Endothelial cell of hepatic sinusoid (primary cell): ENCODE results near the gene SIT1.
"Not testable (repeated sequence)": the region's sequence is repeated elsewhere in the genome, so short reads cannot be mapped to it uniquely, and the experiment has no call there.

Experiments used
- in situ Hi-C: cut with HindIII; loops from 2 replicates; pipeline ENCODE4 v1.10.0; 2017; ENCODE audit warnings: low sequenced_read_pairs

The SIT1 gene

GRCh38 chr9:35639225-35639624 lies 11.5 kb downstream of the SIT1 start:
- in situ Hi-C loops, result not testable (repeated sequence)

DNA sequence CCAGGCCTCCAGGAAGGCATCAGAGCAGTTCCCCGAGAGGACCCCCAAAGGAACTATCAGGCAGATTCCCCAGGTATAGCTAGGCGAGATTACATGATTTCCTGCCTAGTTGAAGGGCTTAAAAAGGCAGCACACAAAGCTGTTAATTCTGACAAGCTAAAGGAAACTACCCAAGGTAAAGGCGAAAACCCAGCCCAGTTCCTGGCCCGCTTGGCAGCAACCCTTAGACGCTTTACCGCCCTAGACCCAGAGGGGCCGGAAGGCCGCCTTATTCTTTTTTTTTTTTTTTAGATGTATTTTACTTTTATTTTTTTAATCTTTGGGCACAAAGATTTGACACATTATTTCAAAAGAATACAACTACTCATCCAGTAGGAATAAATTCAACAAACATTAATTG lies 12.0 kb downstream of the SIT1 start:
- in situ Hi-C loops, result not testable (repeated sequence)

DNA sequence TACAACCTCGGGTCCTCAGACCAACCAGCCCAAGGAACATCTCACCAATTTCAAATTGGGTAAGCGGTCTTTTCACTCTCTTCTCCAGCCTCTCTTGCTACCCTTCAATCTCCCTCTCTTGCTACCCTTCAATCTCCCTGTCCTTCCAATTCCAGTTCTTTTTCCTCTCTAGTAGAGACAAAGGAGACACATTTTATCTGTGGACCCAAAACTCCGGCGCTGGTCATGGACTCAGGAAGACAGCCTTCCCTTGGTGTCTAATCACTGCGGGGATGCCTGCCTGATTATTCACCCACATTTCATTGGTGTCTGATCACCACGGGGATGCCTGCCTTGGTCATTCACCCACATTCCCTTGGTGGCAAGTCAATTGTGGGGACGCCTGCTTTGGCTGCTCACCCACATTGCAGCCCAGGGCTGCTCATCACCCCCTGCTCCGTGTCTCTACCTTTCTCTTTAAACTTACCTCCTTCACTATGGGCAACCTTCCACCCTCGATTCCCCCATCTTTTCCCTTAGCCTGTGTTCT lies 13.2 kb downstream of the SIT1 start:
- in situ Hi-C loops, result not testable (repeated sequence)

GRCh38 chr9:35636877-35637246 lies 13.9 kb downstream of the SIT1 start:
- in situ Hi-C loops, result not testable (repeated sequence)

DNA sequence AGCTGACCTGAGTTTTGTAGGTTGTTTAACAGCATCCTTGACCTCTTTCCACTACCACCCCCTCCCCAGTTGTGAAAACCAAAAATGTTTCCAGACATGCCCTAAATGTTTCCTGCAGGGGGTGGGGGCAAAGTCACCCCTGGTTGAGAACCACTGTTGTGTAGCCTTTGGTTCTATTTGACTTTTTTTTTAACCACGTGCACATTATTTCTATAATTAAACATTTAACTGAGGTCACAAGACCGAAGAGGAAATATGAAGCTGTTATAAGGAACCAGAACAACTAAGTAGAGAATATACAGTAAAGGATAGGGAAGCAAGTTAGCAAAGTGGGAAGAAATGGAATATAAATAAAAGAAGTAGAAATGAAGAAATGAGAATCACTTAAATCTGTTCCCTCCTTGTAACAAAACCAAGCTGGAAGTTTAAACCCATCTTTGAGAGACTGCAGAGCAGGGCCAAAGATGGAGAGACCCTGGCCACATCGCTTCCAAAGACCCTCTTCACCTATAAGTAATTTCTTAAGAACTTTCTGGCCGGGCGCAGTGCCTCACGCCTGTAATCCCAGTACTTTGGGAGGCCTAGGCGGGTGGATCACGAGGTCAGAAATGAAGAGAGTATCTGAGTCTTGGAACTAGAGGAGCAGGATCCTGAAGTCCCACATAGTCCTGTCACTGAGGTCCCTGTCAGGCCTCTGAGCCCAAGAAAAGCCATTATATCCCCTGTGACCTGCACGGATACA lies 14.4 kb downstream of the SIT1 start:
- in situ Hi-C loops, result no loop called here

GRCh38 chr9:35635730-35636129 lies 15.0 kb downstream of the SIT1 start:
- in situ Hi-C loops, result no loop called here

- in situ Hi-C loops, result loop anchor here (5.0 kb wide), 2 partner anchors 53 to 77 kb away; no protein-coding TSS in a partner anchor
Measured at GRCh38 chr9:35629597-35629996, 21.1 kb downstream of the SIT1 start.

DNA sequence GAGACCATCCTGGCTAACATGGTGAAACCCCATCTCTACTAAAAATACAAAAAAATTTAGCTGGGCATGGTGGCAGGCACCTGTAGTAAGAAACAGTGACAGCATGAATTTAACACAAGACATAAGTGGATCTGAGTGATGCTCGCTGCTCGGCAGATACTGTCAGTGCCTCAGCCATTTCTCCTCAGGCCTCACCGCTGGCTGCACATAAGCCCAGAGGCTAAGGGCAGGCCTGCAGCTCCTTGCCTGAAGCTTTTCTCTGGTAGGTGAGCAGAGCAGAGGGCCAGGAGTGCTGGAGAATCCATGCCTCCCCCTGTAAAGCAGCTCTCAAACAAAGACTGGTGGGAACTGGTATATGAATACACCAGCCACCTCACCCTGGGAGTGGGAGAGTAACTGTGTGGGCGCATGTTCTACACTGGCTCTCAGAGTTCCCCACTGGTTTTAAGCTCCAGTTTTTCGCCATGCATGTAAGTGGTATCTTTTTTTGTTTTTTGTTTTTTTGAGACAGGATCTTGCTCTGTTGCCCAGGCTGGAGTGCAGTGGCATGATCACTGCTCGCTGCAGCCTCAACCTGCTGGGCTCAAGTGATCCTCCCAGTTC lies 22.2 kb downstream of the SIT1 start:
- in situ Hi-C loops, result loop anchor here (5.0 kb wide), 2 partner anchors 54 to 76 kb away; no protein-coding TSS in a partner anchor

DNA sequence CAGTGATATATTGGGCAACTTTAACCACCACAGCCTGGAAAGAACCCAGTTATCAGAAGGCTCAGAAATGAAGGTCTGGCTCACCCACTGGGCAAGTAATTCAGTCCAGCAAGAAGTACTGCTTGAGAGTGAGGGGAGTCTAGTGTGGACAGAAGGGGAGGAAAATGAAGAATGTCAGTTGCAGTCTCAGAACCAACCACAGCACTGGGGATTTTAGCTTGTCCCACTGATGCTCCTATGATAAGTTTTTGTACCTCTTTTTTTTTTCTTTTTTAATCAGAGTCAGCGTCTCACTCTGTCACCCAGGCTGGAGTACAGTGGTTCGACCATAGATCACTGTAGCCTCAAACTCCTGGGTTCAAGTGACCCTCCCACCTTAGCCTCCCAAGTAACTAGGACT lies 23.2 kb downstream of the SIT1 start:
- in situ Hi-C loops, result loop anchor here (5.0 kb wide), 2 partner anchors 55 to 75 kb away; no protein-coding TSS in a partner anchor

DNA sequence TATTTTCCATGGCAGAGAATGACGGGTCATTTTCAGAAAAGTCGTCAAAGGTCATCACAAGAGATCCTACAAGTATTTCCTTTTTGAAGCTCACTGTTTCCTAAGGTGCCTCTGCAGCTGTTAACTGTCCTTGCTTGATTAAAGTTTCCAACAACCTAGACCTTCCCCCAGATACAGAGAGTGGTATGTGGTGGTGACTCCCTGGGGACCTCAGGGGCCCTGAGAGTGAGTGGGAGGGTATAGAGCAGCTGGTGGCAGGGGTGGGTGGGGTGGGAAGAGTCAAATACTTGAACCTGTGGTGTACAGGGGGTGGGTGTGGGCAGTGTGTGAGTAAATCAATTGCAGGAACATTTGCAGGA lies 31.0 kb downstream of the SIT1 start:
- in situ Hi-C loops, result no loop called here

DNA sequence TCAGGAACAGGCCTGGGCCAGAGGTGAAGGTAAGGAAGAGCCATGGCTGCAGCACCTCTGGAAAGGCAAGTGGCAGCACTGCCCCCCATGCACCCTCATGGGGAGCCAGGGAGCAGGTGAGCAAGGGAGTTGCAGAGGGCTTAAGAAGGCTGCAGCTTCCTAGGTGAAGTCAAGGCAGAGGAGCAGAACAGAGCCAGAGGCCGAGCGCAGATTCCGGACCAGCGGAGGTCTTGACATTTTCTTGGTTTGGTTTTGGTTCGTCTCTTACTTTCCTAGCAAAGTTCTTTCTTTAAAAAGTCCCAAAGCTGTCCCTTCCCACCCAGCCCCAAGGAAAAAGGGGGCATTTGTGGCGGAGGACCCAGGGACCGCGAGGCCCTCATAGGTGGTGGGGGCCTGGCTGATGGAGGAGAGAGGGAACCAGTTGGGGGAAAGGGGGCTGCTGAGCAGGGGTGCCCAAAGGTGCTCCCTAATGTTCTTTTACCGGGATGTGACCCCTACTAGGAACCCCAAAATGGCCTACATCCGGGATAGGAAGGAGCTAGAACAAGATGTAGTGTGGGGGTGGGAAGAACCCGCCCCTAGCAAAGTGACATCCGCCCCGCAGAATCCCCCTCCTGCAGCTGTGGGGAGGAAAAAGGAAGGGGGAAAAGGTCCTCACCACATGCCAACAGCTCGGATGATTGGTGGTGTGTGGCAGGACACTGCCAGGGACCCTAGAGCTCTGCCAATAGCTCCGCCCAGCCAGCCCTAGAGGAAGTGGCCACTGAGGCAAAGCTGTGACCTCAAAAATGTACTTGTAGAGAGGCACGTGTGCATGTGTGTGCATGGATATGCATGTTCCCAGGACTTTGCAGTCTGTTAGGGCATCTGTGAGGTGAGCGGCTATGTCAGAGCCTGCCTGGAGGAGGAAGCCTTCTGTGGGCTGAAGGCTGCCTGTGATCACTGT lies 31.6 kb downstream of the SIT1 start:
- in situ Hi-C loops, result no loop called here

GRCh38 chr9:35618325-35618727 lies 32.4 kb downstream of the SIT1 start, which contains the start of gene CD72:
TSS of gene CD72 (minus strand) at chr9:35618413. CDS start at chr9:35618303, 110 bp downstream.
- in situ Hi-C loops, result no loop called here

DNA sequence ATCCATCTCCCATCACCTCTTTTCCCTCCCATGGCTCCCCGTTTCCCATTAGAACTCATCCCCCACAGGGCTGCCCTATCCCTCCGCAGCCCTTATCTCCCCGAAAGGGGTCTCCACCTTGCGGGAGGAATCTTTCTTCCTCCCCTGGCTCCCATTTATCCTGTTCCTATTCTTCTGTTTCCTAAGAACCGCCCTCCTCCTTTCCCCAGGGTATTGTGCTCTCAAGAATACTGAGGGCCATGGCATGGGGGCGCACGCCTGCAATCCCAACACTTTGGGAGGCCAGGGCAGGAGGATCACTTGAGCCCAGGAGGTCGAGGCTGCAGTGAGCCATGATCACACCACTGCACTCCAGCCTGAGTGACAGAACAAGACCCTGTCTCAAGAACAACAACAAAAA lies 33.2 kb downstream of the SIT1 start:
- in situ Hi-C loops, result no loop called here

GRCh38 chr9:35616681-35617459 lies 33.9 kb downstream of the SIT1 start:
- in situ Hi-C loops, result no loop called here

GRCh38 chr9:35615981-35616680 lies 34.6 kb downstream of the SIT1 start:
- in situ Hi-C loops, result no loop called here

DNA sequence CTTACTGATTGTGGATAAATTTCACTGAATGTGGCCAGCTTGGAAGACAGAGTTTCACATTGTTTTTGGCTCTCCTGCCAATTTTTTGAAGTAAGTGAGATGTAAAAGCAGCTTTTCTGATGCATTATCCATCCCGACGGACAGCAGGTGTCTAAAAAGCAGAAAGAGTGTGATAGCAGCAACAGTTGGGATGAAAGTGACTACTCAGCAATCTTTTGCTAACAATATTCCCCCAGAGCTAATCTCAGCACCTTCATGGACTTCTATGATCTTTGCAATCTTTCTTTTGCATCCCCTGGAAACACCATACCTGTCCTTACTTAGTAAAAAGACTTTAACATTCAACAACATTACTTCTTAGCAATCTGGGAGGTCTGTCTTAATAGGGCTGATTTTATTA lies 37.9 kb downstream of the SIT1 start:
- in situ Hi-C loops, result no loop called here

DNA sequence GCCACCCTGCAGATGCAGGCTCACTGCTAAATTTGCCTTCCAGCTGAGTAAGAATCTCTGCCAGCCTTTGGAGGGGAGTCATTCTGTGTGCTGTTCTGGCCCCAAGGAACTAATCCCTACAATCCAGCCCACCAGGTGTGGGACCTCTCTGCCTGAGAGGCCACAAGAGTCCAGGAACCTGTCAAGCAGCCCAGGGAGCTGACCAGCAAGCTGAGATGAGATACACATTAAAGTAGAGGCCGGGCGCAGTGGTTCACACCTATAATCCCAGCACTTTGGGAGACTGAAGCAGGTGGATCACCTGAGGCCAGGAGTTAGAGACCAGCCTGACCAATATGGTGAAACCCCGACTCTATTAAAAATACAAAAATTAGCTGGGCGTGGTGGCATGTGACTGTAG lies 38.7 kb downstream of the SIT1 start:
- in situ Hi-C loops, result not testable (repeated sequence)

DNA sequence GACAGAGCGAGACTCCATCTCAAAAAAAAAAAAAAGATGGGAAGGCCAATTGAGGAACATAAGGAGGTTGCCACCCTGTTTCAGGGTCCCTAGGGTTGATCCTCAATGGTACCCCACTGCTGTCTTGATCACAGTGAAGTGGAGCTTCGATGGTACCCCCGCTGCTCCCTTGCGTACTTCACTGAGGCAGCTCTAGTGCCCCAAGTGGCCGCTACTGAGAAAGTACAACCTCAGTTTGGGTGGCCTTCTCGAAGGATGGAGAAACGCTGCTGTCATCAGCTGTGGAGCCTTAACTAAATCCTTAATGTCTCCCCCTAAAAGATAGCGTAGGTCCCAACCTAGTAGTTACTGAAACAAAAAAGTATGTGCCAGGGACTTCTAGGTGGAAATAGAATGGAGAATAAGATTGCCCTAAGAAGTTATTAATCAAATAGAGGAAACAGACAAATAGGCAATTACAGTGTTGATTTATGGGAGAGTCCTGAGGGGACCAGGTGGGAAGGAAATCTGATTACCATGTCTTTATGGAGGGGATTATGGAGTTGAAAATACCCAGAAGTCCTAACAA lies 39.4 kb downstream of the SIT1 start:
- in situ Hi-C loops, result no loop called here

DNA sequence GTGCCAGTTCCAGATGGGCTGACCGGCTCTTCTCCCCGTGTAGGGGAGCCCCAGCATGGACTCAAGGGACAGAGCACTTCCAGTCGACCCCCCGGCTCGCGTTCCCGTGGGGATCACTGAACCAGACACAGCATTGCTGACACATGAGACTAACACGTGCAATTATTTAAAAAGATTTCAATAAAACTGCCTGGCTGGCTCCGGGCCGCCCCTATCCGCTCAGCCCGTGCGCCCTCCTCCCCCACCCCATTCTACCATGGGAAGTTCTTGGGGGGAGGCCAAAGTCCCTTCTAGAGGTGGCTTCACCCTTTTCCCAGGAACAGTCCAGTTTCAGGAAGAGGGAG lies 40.9 kb downstream of the SIT1 start:
- in situ Hi-C loops, result no loop called here
